HFF-Myc (cell line): Measurements from ENCODE around the gene TMEM185A.

Source experiments
- DNase-seq: peaks from one replicate; pipeline ENCODE4 v3.0.0-alpha.2; 2011; ENCODE audit warnings: low read depth; ENCODE audit errors: extremely low read depth
- H3K4me3 ChIP-seq: replicated peaks from 2 replicates; pipeline ENCODE4 v1.5.1; 2011; ENCODE audit warnings: low read depth, mild to moderate bottlenecking, control low read depth, low read length
- CTCF ChIP-seq: IDR thresholded peaks from 2 replicates; pipeline ENCODE4 v1.5.1; 2012; ENCODE audit warnings: mild to moderate bottlenecking, low read depth, low read length, control low read depth; ENCODE audit errors: missing control alignments

The TMEM185A gene

GRCh38 chrX:149648932-149649331 is 17.3 kb upstream of the TMEM185A start:
- DNase-seq, result no peak
- no peak for TF ChIP-seq CTCF
- no peak overlapping the region for H3K4me3 ChIP-seq

- H3K4me3 ChIP-seq, result no peak overlapping the region
- DNase-seq, result no peak
- no peak for TF ChIP-seq CTCF
These were observed 15.9 kb upstream of the TMEM185A start for GRCh38 chrX:149647505-149647904.

- TF ChIP-seq CTCF, result no peak
- DNase-seq, result no peak
- no peak overlapping the region for H3K4me3 ChIP-seq
These were observed 11.9 kb upstream of the TMEM185A start for GRCh38 chrX:149643496-149643895.

GRCh38 chrX:149641835-149642234 is 10.2 kb upstream of the TMEM185A start:
- DNase-seq, result no peak

GRCh38 chrX:149641432-149641831 is 9.8 kb upstream of the TMEM185A start:
- no peak for TF ChIP-seq CTCF
- no peak overlapping the region for H3K4me3 ChIP-seq
- DNase-seq, result no peak

More at GRCh38 chrX:149641835-149642234, 10.2 kb upstream of the TMEM185A start:
- no peak for TF ChIP-seq CTCF
- no peak overlapping the region for H3K4me3 ChIP-seq

GRCh38 chrX:149639568-149639967 is 8.0 kb upstream of the TMEM185A start:
- H3K4me3 ChIP-seq, result no peak overlapping the region
- no peak for TF ChIP-seq CTCF
- DNase-seq, result no peak

- no peak overlapping the region for H3K4me3 ChIP-seq
- DNase-seq, result no peak
These were observed 7.3 kb upstream of the TMEM185A start for GRCh38 chrX:149638860-149639259.

More at GRCh38 chrX:149638860-149639259, 7.3 kb upstream of the TMEM185A start:
- TF ChIP-seq CTCF, result no peak
